ENCODE data around the gene PPP1R16B. TPM values are rescaled to one million over a fixed set of nuclear protein-coding genes. Genes with fewer than 3 reads are reported as not detected.
"Not testable (repeated sequence)": the region's sequence is repeated elsewhere in the genome, so short reads cannot be mapped to it uniquely, and the experiment has no call there.

The PPP1R16B gene
- total and polyA plus RNA-seq, 9 donors, result 4.0 to 5.9 (median 5.1) TPM

DNA sequence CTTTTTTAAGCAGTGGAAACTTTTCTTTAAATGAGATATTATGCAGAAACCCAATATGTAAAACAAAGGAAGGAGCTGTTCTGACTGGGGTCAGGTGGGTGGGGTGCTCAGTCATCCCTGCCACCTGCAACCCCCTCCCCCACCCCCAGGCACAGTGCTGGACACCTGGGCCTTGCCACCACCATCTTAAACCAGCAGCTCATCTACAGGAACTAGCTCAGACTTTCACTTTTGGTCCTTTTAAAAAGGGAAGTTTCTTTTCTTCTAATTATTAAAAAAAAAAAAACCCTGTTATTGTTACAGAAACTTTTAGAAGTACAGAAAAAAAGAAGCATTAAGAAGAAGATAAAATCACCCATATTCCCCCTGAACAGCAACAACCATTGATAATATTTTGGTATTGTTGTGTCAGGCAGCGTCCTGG, 37.1 kb downstream of the PPP1R16B start:
- H3K4me3 ChIP-seq (ENCODE audit: low read length), result no peak overlapping the region
- no peaks in the 10 kb centered on the region for H3K4me1 ChIP-seq (ENCODE audit: control insufficient read depth, insufficient read depth, low read length)
- H3K36me3 ChIP-seq (ENCODE audit: control insufficient read depth, insufficient read depth, low read length), result no peaks in the 10 kb centered on the region
- no CpG with 5 or more reads among the region's 1 CpG for WGBS (ENCODE audit: insufficient coverage)
- H3K9me3 ChIP-seq (replicated peaks; ENCODE audit: control insufficient read depth, low read depth, low read length), result no peaks in the 10 kb centered on the region
- peaks cover 2% of the 10 kb centered on the region for H3K27me3 ChIP-seq (ENCODE audit: control insufficient read depth, insufficient read depth, low read length)
- no peak for DNase-seq
- no peak overlapping the region for H3K27ac ChIP-seq (ENCODE audit: low read length)

DNA sequence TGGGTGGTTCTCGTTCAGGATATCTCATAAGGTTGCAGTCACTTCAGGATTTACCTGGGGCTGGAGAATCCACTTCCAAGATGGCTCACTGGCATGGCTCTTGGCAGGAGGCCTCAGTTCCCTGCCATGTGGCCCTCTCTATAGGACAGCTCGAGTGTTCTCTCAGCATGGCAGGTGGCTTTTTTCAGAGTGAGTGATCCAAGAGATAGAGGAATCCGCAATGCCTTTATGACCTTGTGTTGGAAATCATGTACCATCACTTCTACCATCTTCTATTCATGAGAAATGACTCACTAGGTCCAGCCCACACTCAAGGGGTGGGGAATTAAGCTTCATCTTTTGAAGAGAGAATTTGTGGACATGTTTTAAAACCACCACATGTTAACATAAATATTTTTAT, 37.8 kb downstream of the PPP1R16B start:
- H3K4me1 ChIP-seq (ENCODE audit: control insufficient read depth, insufficient read depth, low read length), result no peaks in the 10 kb centered on the region
- no peak overlapping the region for H3K27ac ChIP-seq (ENCODE audit: low read length)
- no peaks in the 10 kb centered on the region for H3K36me3 ChIP-seq (ENCODE audit: control insufficient read depth, insufficient read depth, low read length)
- H3K4me3 ChIP-seq (ENCODE audit: low read length), result no peak overlapping the region
- no peak for DNase-seq
- H3K9me3 ChIP-seq (replicated peaks; ENCODE audit: control insufficient read depth, low read depth, low read length), result no peaks in the 10 kb centered on the region
- H3K27me3 ChIP-seq (ENCODE audit: control insufficient read depth, insufficient read depth, low read length), result peaks cover 2% of the 10 kb centered on the region
- 50% methylated on average over 1 of the region's 3 CpGs for WGBS (ENCODE audit: insufficient coverage)

DNA sequence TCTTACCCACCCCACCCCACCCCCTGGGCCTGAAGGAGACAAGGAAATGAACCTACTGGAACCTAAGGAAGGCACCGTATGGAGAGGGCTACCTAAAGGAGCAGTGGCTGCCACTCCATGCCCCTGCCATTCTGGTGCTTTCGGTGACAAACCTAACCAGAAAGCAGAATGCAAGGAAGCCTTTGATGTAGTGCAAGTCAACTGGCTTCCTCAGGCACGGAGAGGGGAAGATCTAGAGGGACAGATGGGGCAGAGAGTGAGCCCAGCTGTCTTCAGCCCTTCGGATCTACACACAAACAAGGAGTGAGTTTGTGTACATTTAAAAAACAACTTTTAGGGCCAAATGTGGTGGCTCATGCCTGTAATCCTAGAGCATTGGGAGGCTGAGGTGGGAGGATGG, 39.5 kb downstream of the PPP1R16B start:
- Histone ChIP-seq H3K9me3 (replicated peaks; ENCODE audit: control insufficient read depth, low read depth, low read length) (no peaks in the 10 kb centered on the region), H3K4me1 (ENCODE audit: control insufficient read depth, insufficient read depth, low read length) (no peaks in the 10 kb centered on the region), H3K27me3 (ENCODE audit: control insufficient read depth, insufficient read depth, low read length) (peaks cover 2% of the 10 kb centered on the region), H3K36me3 (ENCODE audit: control insufficient read depth, insufficient read depth, low read length) (no peaks in the 10 kb centered on the region), H3K27ac (ENCODE audit: low read length) (no peak overlapping the region), H3K4me3 (ENCODE audit: low read length) (no peak overlapping the region)
- WGBS (ENCODE audit: insufficient coverage), result 83% methylated on average over 1 of the region's 4 CpGs
- no peak for DNase-seq

DNA sequence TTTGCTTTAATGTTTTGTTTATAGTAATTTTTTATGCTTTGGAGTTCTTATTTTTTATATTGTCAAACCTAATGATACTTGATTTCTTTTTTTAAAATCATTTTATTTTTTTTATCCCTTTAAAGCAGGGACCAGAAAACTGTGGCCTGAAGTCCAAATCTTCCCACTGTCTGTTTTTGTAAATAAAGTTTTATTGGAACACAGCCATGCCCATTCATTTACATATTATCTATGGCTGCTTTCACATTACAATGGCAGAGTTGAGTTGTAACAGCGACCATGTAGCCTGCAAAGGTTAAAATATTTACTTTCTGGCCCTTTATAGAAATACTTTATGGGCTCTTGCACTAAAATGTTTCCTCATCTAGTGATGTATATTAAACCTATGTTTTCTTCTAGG, 42.3 kb downstream of the PPP1R16B start:
- no peak overlapping the region for H3K27ac ChIP-seq (ENCODE audit: low read length)
- WGBS (ENCODE audit: insufficient coverage), result no CpG with 5 or more reads among the region's 1 CpG
- DNase-seq, result no peak
- H3K36me3 ChIP-seq (ENCODE audit: control insufficient read depth, insufficient read depth, low read length), result no peaks in the 10 kb centered on the region
- H3K9me3 ChIP-seq (replicated peaks; ENCODE audit: control insufficient read depth, low read depth, low read length), result no peaks in the 10 kb centered on the region
- H3K4me3 ChIP-seq (ENCODE audit: low read length), result no peak overlapping the region
- H3K27me3 ChIP-seq (ENCODE audit: control insufficient read depth, insufficient read depth, low read length), result peaks cover 2% of the 10 kb centered on the region
- H3K4me1 ChIP-seq (ENCODE audit: control insufficient read depth, insufficient read depth, low read length), result no peaks in the 10 kb centered on the region

DNA sequence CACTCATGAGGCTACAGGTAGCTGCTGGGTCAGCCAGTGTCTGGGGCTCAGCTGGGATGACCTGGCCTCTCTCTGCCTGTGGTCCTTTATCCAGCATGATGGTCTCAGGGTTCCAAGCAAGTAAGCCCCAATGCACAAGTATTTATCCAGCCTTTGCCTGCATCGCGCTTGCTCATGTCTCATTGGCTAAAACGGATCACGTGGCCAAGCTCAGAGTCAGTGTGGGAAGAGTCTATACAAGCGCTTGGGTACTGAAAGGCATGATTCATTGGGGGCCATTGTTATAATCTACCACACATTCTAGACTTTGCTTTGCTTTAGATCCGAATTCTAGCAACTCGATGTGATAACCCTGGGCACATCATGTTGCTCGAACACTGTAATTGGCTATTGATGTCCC, 48.3 kb downstream of the PPP1R16B start:
- Histone ChIP-seq H3K9me3 (replicated peaks; ENCODE audit: control insufficient read depth, low read depth, low read length) (no peaks in the 10 kb centered on the region), H3K27me3 (ENCODE audit: control insufficient read depth, insufficient read depth, low read length) (no peaks in the 10 kb centered on the region), H3K36me3 (ENCODE audit: control insufficient read depth, insufficient read depth, low read length) (no peaks in the 10 kb centered on the region), H3K4me3 (ENCODE audit: low read length) (no peak overlapping the region), H3K27ac (ENCODE audit: low read length) (no peak overlapping the region), H3K4me1 (ENCODE audit: control insufficient read depth, insufficient read depth, low read length) (no peaks in the 10 kb centered on the region)
- DNase-seq, result no peak
- 93% methylated on average over 7 of the region's 8 CpGs for WGBS (ENCODE audit: insufficient coverage)

DNA sequence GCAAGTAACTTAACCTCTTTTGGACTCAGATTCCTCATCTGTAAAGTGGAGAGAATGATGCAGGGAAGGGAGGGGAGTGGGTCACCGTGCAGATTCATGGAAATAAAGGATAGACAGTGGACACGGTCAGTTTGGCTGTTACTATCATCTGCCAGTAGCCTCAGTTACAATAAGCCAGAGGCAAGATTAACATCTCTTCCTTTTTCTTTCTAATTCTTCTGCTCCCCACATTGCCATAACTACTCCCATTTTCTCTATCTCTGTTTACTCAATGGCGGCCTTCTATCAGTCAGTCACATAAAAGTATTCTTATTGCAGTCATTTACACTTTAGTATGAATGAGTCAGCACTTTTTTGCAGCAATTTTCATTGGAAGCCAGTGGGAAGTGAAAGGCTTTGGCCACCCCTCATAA, 49.2 kb downstream of the PPP1R16B start:
- H3K4me1 ChIP-seq (ENCODE audit: control insufficient read depth, insufficient read depth, low read length), result no peaks in the 10 kb centered on the region
- WGBS (ENCODE audit: insufficient coverage), result 100% methylated on average over 1 of the region's 3 CpGs
- H3K27me3 ChIP-seq (ENCODE audit: control insufficient read depth, insufficient read depth, low read length), result no peaks in the 10 kb centered on the region
- DNase-seq, result no peak
- no peak overlapping the region for H3K4me3 ChIP-seq (ENCODE audit: low read length)
- no peaks in the 10 kb centered on the region for H3K9me3 ChIP-seq (replicated peaks; ENCODE audit: control insufficient read depth, low read depth, low read length)
- no peak overlapping the region for H3K27ac ChIP-seq (ENCODE audit: low read length)
- H3K36me3 ChIP-seq (ENCODE audit: control insufficient read depth, insufficient read depth, low read length), result no peaks in the 10 kb centered on the region

DNA sequence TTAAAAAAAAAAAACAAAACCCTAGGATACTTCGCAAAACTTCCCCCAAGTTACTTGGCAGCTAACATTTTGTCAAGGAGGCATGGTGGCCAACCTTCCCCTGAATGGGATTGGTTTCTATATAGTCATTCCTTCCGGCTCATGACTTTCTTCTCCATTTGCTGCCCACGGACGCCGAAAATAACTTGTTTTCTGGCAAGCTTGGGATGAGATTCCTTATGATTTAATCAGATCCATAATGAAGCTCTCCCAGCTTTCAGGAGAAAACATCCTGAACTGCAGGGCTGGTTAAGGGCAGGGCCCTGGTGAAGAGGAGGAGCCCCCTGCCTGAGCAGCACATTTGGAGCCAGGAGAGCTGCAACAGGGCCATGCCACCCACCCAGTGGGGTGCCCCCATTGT, 49.9 kb downstream of the PPP1R16B start:
- no peak for DNase-seq
- H3K27ac ChIP-seq (ENCODE audit: low read length), result no peak overlapping the region
- WGBS (ENCODE audit: insufficient coverage), result 72% methylated on average over 3 of the region's 5 CpGs
- no peaks in the 10 kb centered on the region for H3K36me3 ChIP-seq (ENCODE audit: control insufficient read depth, insufficient read depth, low read length)
- no peaks in the 10 kb centered on the region for H3K4me1 ChIP-seq (ENCODE audit: control insufficient read depth, insufficient read depth, low read length)
- no peak overlapping the region for H3K4me3 ChIP-seq (ENCODE audit: low read length)
- H3K9me3 ChIP-seq (replicated peaks; ENCODE audit: control insufficient read depth, low read depth, low read length), result no peaks in the 10 kb centered on the region
- no peaks in the 10 kb centered on the region for H3K27me3 ChIP-seq (ENCODE audit: control insufficient read depth, insufficient read depth, low read length)

DNA sequence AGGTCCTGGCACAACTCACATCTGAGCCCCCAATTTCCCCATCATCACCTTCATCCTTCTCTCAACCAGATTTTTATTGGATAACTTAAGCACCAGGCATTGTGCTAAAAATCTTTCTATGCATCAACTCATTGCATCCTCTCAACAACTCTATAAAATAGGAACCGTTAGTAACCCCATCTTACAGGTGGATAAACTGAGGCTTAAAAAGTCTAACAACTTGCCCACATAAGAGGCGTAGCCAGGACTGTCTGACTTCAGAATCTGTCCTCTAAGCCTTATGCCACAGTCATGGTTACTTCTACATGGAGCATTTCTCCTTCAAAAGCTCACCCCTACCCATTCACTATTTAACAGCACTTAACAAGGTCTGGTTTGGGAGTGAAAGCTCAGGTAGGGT, 51.1 kb downstream of the PPP1R16B start:
- H3K27ac ChIP-seq (ENCODE audit: low read length), result no peak overlapping the region
- no peaks in the 10 kb centered on the region for H3K36me3 ChIP-seq (ENCODE audit: control insufficient read depth, insufficient read depth, low read length)
- 100% methylated on average over 1 of the region's 2 CpGs for WGBS (ENCODE audit: insufficient coverage)
- no peak for DNase-seq
- H3K4me1 ChIP-seq (ENCODE audit: control insufficient read depth, insufficient read depth, low read length), result no peaks in the 10 kb centered on the region
- no peaks in the 10 kb centered on the region for H3K9me3 ChIP-seq (replicated peaks; ENCODE audit: control insufficient read depth, low read depth, low read length)
- H3K27me3 ChIP-seq (ENCODE audit: control insufficient read depth, insufficient read depth, low read length), result no peaks in the 10 kb centered on the region
- no peak overlapping the region for H3K4me3 ChIP-seq (ENCODE audit: low read length)

DNA sequence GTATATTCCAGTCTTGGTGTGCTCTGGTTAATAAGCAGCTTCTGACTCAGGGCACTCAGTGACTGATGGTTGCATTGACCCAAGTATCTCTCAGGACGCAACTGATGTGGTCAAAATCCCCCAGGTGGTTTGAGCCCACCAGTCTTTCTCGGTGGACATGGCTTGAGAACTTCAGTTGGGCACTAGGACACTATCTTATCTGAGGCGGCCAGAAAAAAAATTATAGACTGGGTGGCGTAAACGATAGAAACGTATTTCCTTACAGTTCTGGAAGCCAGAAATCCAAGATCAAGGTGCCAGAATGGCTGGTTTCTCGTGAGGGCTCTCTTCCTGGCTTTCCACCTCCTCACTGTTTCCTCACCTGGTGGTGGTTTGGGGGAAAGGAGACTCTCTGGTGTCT, 52.2 kb downstream of the PPP1R16B start:
- Histone ChIP-seq H3K27ac (ENCODE audit: low read length) (no peak overlapping the region), H3K4me3 (ENCODE audit: low read length) (no peak overlapping the region), H3K27me3 (ENCODE audit: control insufficient read depth, insufficient read depth, low read length) (no peaks in the 10 kb centered on the region), H3K9me3 (replicated peaks; ENCODE audit: control insufficient read depth, low read depth, low read length) (no peaks in the 10 kb centered on the region), H3K36me3 (ENCODE audit: control insufficient read depth, insufficient read depth, low read length) (no peaks in the 10 kb centered on the region), H3K4me1 (ENCODE audit: control insufficient read depth, insufficient read depth, low read length) (no peaks in the 10 kb centered on the region)
- DNase-seq, result no peak
- 86% methylated on average over 5 of the region's 7 CpGs for WGBS (ENCODE audit: insufficient coverage)

DNA sequence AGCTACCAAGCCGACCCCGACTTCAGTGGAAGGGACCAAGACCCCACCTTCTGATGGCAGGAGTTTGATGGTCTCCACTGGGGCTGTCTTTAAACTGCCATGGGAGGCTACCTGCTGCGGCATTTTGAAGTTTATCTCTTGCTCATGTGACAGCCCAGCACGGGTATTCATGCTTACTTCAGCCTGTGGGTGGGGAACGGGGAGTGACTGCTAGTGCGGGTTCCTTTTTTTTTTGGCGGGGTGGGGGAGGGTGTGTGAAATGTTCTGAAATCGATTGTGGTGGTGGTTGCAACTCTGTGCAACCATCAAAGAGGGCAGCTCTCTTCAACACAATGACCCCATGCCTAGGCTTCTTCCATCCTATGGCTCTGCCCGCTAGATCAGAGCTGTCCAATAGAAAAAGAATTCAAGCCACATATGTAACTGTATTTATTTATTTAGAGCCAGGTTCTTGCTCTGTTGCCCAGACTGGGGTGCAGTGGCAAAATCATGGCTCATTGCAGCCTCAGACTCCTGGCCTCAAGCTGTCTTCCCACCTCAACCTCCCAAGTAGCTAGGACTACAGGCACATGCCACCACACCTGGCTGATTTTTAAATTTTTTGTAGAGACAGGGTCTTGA, 53.7 kb downstream of the PPP1R16B start:
- H3K4me3 ChIP-seq (ENCODE audit: low read length), result no peak overlapping the region
- no peak for DNase-seq
- H3K27me3 ChIP-seq (ENCODE audit: control insufficient read depth, insufficient read depth, low read length), result peaks cover 2% of the 10 kb centered on the region
- H3K9me3 ChIP-seq (replicated peaks; ENCODE audit: control insufficient read depth, low read depth, low read length), result no peaks in the 10 kb centered on the region
- no peaks in the 10 kb centered on the region for H3K4me1 ChIP-seq (ENCODE audit: control insufficient read depth, insufficient read depth, low read length)
- 68% methylated on average over 5 of the region's 9 CpGs for WGBS (ENCODE audit: insufficient coverage)
- no peak overlapping the region for H3K27ac ChIP-seq (ENCODE audit: low read length)
- no peaks in the 10 kb centered on the region for H3K36me3 ChIP-seq (ENCODE audit: control insufficient read depth, insufficient read depth, low read length)

DNA sequence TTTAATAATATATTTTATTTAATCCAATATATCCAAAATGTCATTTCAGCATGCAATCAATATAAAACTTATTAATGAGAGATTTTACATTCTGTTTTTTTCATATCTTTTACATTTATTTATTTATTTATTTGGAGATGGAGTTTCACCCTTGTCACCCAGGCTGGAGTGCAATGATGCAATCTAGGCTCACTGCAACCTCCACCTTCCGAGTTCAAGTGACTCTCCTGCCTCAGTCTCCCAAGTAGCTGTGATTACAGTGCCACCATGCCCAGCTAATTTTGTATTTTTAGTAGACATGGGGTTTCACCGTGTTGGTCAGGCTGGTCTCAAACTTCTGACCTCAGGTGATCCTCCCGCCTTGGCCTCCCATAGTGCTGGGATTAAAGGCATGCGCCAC, 54.4 kb downstream of the PPP1R16B start:
- H3K9me3 ChIP-seq (replicated peaks; ENCODE audit: control insufficient read depth, low read depth, low read length); H3K27me3 ChIP-seq (ENCODE audit: control insufficient read depth, insufficient read depth, low read length); H3K36me3 ChIP-seq (ENCODE audit: control insufficient read depth, insufficient read depth, low read length); DNase-seq; H3K4me1 ChIP-seq (ENCODE audit: control insufficient read depth, insufficient read depth, low read length); H3K27ac ChIP-seq (ENCODE audit: low read length); H3K4me3 ChIP-seq (ENCODE audit: low read length): not testable (repeated sequence)
- WGBS (ENCODE audit: insufficient coverage), result 100% methylated on average over 2 of the region's 4 CpGs

Data from muscle of leg (tissue), 11 donors.